Stimulated activated naive CD8-positive, alpha-beta T cell treated with anti-CD3 and anti-CD28 coated beads, Interleukin-15, amount 100 ng/mL, for 72 hours (primary cell): ENCODE results near the gene FBXW5.

Experiments
- ATAC-seq: fragments of 150-1000 bp; cut with Tn5 transposase; 2 replicates; pipeline ENCODE4 v1.10.0; 2021; ENCODE audit warnings: mild to moderate bottlenecking, moderate library complexity
- DNase-seq, 2 donors: peaks; one replicate each; pipeline ENCODE4 v3.0.0; 2021 to 2022
- H3K27ac Mint-ChIP-seq, 2 donors: one replicate each; pipeline ENCODE4 v1.8.0; 2022; ENCODE audit warnings: mild to moderate bottlenecking in 2 of 2, mixed read lengths in 2 of 2, moderate library complexity in 2 of 2
- H3K27me3 Mint-ChIP-seq: one replicate; pipeline ENCODE4 v1.8.0; 2022; ENCODE audit warnings: mixed read lengths
- H3K4me1 Mint-ChIP-seq: one replicate; pipeline ENCODE4 v1.8.0; 2022; ENCODE audit warnings: mild to moderate bottlenecking, mixed read lengths
- H3K4me3 Mint-ChIP-seq, 2 donors: one replicate each; pipeline ENCODE4 v1.8.0; 2022; ENCODE audit warnings: mild to moderate bottlenecking in 2 of 2, mixed read lengths in 2 of 2, moderate library complexity in 1 of 2
- H3K9me3 Mint-ChIP-seq, 2 donors: one replicate each; pipeline ENCODE4 v1.8.0; 2022; ENCODE audit warnings: mixed read lengths in 2 of 2

The FBXW5 gene

DNA sequence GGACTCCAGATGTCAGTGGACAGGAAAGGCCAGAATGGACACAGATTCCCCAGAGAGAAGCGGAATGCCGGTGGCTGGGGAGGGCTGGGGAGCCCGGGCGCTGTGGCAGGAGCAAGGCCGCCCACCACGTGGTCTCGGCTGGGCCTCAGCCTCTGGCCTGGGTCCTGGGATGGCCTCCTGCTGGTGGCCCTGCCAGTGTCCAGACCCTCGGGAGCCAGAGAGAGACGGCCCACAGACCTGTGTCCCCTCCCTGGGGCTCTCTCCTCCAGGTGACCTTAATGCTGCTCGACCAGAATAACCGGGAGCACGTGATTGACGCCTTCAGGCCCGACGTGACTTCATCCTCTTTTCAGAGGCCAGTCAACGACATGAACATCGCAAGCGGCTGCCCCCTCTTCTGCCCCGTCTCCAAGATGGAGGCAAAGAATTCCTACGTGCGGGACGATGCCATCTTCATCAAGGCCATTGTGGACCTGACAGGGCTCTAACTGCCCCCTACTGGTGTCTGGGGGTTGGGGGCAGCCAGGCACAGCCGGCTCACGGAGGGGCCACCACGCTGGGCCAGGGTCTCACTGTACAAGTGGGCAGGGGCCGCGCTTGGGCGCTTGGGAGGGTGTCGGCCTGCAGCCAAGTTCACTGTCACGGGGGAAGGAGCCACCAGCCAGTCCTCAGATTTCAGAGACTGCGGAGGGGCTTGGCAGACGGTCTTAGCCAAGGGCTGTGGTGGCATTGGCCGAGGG, 19.0 kb downstream of the FBXW5 start:
- Mint-ChIP-seq H3K27ac (peak overlapping the region in 1 of 2 donors; percentile 35), H3K9me3 (no peaks in the 10 kb centered on the region), H3K27me3 (no peaks in the 10 kb centered on the region), H3K4me3 (no peak overlapping the region), H3K4me1 (peaks cover 13% of the 10 kb centered on the region)
- DNase-seq: no peak
- peak; percentile 27 for ATAC-seq

DNA sequence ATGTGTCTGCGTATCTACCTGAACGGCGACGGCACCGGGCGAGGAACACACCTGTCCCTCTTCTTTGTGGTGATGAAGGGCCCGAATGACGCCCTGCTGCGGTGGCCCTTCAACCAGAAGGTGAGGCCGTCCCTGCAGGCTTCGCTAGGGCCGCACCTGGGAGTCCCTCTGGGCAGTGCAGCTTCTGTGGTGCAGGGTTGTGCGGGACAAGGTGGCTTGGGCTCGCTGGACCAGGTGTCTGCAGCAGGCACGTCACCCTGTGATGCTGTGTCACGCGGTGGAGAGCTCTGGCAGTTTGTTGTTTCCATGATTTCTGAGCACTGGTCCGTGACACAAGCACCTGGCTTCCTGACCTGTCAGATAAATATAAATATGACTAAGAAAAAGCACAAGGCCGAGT, 20.7 kb downstream of the FBXW5 start:
- Mint-ChIP-seq H3K4me1 (peaks cover 13% of the 10 kb centered on the region), H3K9me3 (no peaks in the 10 kb centered on the region), H3K27ac (peak overlapping the region in 1 of 2 donors; percentile 76), H3K27me3 (no peaks in the 10 kb centered on the region), H3K4me3 (no peak overlapping the region)
- no peak for DNase-seq
- ATAC-seq: no peak

GRCh38 chr9:136922540-136922939, 22.0 kb downstream of the FBXW5 start:
- peak overlapping the region in 1 of 2 donors; percentile 87 for H3K27ac Mint-ChIP-seq
- no peaks in the 10 kb centered on the region for H3K9me3 Mint-ChIP-seq
- H3K27me3 Mint-ChIP-seq: no peaks in the 10 kb centered on the region
- no peak for DNase-seq
- ATAC-seq: peak; percentile 57
- H3K4me3 Mint-ChIP-seq: no peak overlapping the region
- H3K4me1 Mint-ChIP-seq: peaks cover 8% of the 10 kb centered on the region

DNA sequence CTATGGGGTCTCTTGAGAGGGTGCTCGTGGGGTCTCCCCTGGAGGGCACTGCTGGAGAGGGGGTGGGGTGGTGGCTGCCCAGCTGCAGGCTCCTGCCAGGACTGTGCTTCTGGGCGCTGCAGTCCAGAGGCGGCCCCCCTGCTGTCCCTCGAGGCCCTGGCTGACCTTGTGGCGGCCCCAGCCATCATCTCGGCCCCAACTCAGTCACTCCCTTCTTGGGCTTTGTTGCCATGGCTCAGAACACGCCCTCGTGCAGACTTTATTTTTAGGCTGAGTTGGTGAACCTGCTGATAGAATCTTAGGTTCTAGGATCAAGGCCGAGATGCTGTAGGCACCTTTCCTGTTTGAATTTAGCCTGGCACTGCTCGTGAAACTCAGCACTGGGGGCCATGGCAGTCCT, 22.8 kb downstream of the FBXW5 start:
- Mint-ChIP-seq H3K9me3 (no peaks in the 10 kb centered on the region), H3K4me1 (peaks cover 10% of the 10 kb centered on the region), H3K27ac (no peak overlapping the region), H3K27me3 (no peaks in the 10 kb centered on the region), H3K4me3 (no peak overlapping the region)
- no peak for DNase-seq
- ATAC-seq: no peak

DNA sequence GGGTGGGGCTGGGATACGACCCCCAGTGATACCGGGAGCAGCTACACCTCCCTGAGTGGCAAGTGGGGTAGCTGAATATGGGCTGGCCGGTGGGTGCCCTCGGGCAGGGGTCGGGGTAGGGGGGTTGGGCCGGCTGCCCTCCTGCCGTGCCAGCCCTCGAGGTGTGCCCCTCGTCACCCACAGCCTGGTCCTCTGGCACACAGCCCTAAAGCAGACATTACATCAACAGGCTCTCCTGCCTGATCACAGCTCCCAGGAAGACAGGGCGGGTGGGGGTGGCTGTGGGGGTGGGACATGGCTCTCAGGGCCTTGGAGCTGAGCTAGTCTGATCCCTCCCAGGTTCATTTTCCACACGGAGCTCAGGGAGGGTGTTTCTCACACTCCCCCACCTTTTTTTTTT, 23.2 kb downstream of the FBXW5 start:
- Mint-ChIP-seq H3K4me3 (no peak overlapping the region), H3K9me3 (no peaks in the 10 kb centered on the region), H3K27me3 (no peaks in the 10 kb centered on the region), H3K27ac (no peak overlapping the region), H3K4me1 (peaks cover 9% of the 10 kb centered on the region)
- no peak for DNase-seq
- no peak for ATAC-seq

GRCh38 chr9:136920734-136921231, 23.8 kb downstream of the FBXW5 start:
- no peaks in the 10 kb centered on the region for H3K27me3 Mint-ChIP-seq
- H3K27ac Mint-ChIP-seq: peak overlapping the region in 1 of 2 donors; percentile 85
- DNase-seq (no peak), ATAC-seq (no peak)
- no peaks in the 10 kb centered on the region for H3K9me3 Mint-ChIP-seq
- no peak overlapping the region for H3K4me3 Mint-ChIP-seq
- peaks cover 14% of the 10 kb centered on the region for H3K4me1 Mint-ChIP-seq

DNA sequence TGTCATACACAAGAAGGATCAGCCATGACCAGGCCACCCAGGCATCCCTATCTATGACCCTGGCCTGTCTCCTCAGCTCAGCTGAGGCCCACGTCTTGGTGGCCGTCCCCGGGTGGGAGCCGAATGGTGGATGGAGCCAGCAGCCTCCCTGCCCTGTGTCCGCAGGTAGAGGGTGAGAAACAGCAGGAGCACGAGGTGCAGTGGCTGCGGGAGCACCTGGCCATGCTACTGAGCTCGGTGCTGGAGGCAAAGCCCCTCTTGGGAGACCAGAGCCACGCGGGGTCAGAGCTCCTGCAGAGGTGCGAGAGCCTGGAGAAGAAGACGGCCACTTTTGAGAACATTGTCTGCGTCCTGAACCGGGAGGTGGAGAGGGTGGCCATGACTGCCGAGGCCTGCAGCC, 24.5 kb downstream of the FBXW5 start:
- ATAC-seq (no peak), DNase-seq (no peak)
- Mint-ChIP-seq H3K9me3 (no peaks in the 10 kb centered on the region), H3K27ac (peak overlapping the region in 1 of 2 donors; percentile 45), H3K4me3 (no peak overlapping the region), H3K4me1 (peaks cover 17% of the 10 kb centered on the region), H3K27me3 (no peaks in the 10 kb centered on the region)

GRCh38 chr9:136917902-136918301, 26.6 kb downstream of the FBXW5 start:
- no peak overlapping the region for H3K4me3 Mint-ChIP-seq
- no peaks in the 10 kb centered on the region for H3K27me3 Mint-ChIP-seq
- ATAC-seq: no peak
- DNase-seq: no peak
- H3K27ac Mint-ChIP-seq: no peak overlapping the region
- H3K4me1 Mint-ChIP-seq: peaks cover 17% of the 10 kb centered on the region
- H3K9me3 Mint-ChIP-seq: no peaks in the 10 kb centered on the region

DNA sequence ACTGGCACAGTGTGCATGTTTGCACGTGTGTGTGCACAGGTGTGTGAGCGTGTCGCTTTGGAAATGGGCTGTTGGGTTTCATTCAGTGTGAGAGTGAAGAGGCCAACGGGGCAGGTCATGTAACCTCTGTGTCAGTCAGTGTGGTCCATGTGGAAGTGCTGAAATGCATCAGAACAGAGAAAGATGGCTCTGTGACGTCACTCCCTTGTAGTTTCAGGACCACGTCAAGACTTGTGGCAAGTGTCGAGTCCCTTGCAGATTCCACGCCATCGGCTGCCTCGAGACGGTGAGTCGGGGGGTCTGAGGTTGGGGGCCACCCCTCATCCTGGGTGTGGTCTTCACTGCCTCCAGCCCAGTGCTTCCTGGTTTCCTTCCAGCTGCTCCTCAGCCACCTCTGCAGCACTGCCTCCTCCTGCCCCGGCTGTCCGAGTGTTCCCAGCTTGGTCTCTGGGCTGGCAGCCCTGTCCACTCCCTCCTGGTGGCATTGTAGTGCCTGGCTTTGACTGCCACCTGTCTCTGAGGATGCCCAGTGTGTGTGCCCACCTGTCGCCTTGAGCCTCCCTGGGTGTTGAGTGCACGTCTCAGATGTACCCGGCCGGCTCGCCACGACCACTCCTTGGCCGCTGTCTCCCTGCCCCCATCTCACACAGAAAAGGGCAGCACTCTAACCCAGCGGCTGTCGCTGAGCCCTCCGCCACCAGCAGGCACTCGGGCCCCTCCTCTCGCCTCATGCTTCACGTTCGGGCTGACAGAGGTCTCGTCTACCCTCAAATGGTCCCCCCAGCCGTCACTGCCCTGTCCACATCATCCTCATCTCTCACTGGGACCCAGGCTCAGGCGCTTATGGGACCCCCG, 28.0 kb downstream of the FBXW5 start:
- H3K27ac Mint-ChIP-seq: peak overlapping the region in 1 of 2 donors; percentile 17
- H3K27me3 Mint-ChIP-seq: no peaks in the 10 kb centered on the region
- ATAC-seq (no peak), DNase-seq (no peak)
- H3K9me3 Mint-ChIP-seq: no peaks in the 10 kb centered on the region
- H3K4me1 Mint-ChIP-seq: peaks cover 17% of the 10 kb centered on the region
- no peak overlapping the region for H3K4me3 Mint-ChIP-seq

GRCh38 chr9:136915632-136916329, 28.8 kb downstream of the FBXW5 start:
- no peak for ATAC-seq

GRCh38 chr9:136913701-136914438, 30.7 kb downstream of the FBXW5 start:
- H3K4me3 Mint-ChIP-seq: no peak overlapping the region
- peaks cover 17% of the 10 kb centered on the region for H3K4me1 Mint-ChIP-seq
- no peaks in the 10 kb centered on the region for H3K9me3 Mint-ChIP-seq
- ATAC-seq (no peak), DNase-seq (no peak)
- no peaks in the 10 kb centered on the region for H3K27me3 Mint-ChIP-seq
- H3K27ac Mint-ChIP-seq: peak overlapping the region in 1 of 2 donors; percentile 67

More at GRCh38 chr9:136915632-136916329, 28.8 kb downstream of the FBXW5 start:
- no peak overlapping the region for H3K4me3 Mint-ChIP-seq
- H3K27ac Mint-ChIP-seq: no peak overlapping the region
- H3K27me3 Mint-ChIP-seq: no peaks in the 10 kb centered on the region
- DNase-seq: no peak
- H3K9me3 Mint-ChIP-seq: no peaks in the 10 kb centered on the region
- peaks cover 17% of the 10 kb centered on the region for H3K4me1 Mint-ChIP-seq

GRCh38 chr9:136910901-136911245, 33.7 kb downstream of the FBXW5 start:
- Mint-ChIP-seq H3K27ac (peak overlapping the region in 1 of 2 donors; percentile 21), H3K4me1 (peaks cover 14% of the 10 kb centered on the region), H3K27me3 (no peaks in the 10 kb centered on the region), H3K9me3 (no peaks in the 10 kb centered on the region), H3K4me3 (no peak overlapping the region)
- DNase-seq: no peak
- peak; percentile 59 for ATAC-seq

- peaks cover 10% of the 10 kb centered on the region for H3K4me1 Mint-ChIP-seq
- DNase-seq (no peak), ATAC-seq (no peak)
- peak overlapping the region; percentile 21 to 89 for H3K27ac Mint-ChIP-seq
- no peaks in the 10 kb centered on the region for H3K27me3 Mint-ChIP-seq
- H3K9me3 Mint-ChIP-seq: no peaks in the 10 kb centered on the region
- H3K4me3 Mint-ChIP-seq: no peak overlapping the region
These were observed 34.2 kb downstream of the FBXW5 start for GRCh38 chr9:136910197-136910900.

DNA sequence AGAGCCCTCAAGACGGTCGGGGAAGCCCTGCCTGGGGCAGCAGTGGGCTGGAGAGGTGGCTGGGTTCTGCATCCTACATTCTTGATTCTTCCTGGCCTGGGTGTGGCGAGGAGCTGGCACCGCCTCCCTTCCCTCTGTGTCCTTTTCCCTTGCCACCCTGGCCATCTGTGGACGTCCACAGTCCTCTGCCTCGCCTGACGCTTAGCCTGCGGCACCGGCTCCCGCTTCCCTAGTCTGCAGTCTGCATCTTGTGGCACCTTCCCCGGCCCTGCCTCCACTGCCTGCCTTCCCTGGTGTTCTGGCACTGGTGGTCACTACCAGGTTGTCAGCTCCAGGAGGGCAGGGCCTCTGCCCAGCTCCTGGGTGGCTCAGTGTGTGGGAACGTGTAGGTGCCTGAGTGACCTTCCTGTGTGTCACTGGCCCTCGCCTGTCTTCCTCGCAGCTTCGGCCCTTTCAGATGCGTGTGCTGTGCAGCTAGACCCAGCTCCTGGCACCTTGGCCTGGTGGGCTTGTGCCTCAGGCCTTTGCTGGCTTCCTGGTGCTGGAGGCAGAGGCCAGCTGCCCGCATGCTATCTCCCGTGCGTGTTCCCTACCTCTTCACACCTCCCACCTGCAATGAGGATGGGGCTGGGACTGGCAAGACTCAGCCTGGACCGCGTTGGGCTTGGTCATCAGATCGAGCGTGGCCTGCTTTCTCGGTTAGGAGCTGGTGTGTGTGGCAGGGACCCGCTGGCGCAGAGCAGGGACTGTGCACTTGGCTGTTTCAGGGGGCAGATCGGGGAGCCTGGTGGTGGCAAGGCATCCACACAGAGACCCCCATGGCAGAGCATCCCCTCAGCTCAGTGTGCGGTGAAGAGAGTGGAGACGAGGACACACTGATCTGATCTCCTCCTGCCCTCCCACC, 37.3 kb downstream of the FBXW5 start:
- Mint-ChIP-seq H3K4me1 (peaks cover 33% of the 10 kb centered on the region), H3K9me3 (no peaks in the 10 kb centered on the region), H3K4me3 (no peak overlapping the region), H3K27me3 (no peaks in the 10 kb centered on the region), H3K27ac (peak overlapping the region in 1 of 2 donors; percentile 5)
- ATAC-seq (no peak), DNase-seq (no peak)
